ENCODE results near the gene E2F4. TPM values are rescaled to one million over a fixed set of nuclear protein-coding genes. Genes with fewer than 3 reads are reported as not detected.

The E2F4 gene
- total and polyA plus RNA-seq, 2 experiments from 2014 or later = 67.0 to 135 TPM

DNA sequence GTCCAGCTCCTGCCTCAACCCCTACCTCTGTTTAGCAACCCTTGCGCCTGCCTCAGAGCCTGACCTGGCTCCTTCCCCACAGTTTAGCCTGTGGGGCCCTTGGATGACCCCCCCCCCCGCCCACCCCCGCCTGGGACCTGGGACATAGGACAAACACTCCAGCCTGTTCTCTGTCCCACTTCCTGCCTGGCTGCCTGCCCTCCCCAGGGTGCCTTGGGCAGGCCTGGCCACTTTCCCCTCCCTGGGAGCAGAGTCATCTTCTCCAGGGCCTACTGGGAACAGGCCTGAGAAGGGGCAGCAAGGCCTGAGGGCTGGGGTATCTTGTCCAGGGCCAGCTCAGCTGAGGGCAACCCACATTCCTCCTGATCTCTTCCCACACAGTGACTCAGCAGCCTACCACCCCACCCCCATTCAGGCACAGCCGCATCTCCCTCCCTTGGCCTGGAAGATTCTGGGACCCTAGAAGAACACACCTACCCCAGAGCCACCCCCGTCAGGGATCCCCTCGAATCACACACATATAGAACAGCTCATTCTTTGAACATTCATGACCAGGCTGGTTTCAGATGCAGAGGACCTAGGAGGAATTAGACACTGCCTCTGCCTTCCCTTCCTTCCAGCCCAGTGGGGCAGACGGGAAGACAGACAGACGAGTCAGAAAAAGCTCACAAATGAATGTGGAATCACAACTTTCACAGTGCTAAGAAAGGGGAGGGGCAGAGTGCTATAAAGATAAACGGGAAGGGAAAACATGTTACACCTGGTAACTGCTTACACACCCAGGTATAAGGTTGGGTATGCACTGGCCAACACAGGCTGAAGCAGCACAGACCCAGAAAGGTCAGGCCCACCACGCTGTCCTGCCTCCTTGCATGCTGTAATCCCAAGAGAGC, 49.3 kb downstream of the E2F4 start (continued):
- TF ChIP-seq, protein P1, sequence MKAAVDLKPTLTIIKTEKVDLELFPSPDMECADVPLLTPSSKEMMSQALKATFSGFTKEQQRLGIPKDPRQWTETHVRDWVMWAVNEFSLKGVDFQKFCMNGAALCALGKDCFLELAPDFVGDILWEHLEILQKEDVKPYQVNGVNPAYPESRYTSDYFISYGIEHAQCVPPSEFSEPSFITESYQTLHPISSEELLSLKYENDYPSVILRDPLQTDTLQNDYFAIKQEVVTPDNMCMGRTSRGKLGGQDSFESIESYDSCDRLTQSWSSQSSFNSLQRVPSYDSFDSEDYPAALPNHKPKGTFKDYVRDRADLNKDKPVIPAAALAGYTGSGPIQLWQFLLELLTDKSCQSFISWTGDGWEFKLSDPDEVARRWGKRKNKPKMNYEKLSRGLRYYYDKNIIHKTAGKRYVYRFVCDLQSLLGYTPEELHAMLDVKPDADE (IDR thresholded peaks at IDR 0.05) = no peak
- TF ChIP-seq NANOG (IDR thresholded peaks at IDR 0.05; ENCODE audit: borderline replicate concordance) = no peak

DNA sequence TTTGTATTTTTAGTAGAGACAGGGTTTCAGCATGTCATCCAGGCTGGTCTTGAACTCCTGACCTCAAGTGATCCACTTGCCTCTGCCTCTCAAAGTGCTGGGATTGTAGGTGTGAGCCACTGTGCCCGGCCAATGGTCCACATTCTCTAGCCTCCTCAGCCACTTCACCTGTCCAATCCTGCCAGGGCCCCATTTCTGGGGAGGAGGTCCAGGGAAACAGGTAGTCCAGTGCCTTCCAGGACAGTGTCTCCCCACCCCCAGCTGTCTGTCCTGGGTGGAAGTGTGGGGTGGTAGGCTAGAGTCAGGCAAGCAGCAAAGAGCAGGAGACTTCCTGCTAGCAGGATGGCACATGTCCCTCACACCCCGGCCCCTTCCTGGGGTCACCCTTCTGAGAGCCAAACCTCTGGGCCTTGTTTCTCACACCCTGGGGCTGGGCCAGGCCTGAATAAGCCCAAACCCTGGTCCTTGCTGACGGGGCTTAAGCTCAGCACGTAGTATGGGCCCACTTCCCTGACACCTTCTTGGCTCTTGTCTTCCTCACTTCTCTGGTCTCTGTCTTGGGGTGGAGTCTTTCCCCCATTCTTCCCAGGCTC, 50.3 kb downstream of the E2F4 start:
- no peak overlapping the region for H3K4me2 ChIP-seq
- no peak overlapping the region for H3K27ac ChIP-seq (ENCODE audit: low read depth)
- DNase-seq (ENCODE audit: low spot score) (no peak), ATAC-seq (no peak)
- peaks cover 28% of the 10 kb centered on the region for H3K36me3 Mint-ChIP-seq (ENCODE audit: low read depth)
- no peak overlapping the region; the same call in 2 of the 3 replicates for H3K4me3 Mint-ChIP-seq
- peaks cover 15% of the 10 kb centered on the region; the same call in 1 of the 2 replicates for H3F3A ChIP-seq (replicated peaks; ENCODE audit: low read depth)
- H3K27me3 Mint-ChIP-seq (ENCODE audit: insufficient read depth, low read depth, poor library complexity) = peaks cover 12% of the 10 kb centered on the region
- no peak for TF ChIP-seq ZNF462 (CRISPR knock-in tag; IDR thresholded peaks at IDR 0.05)
- TF ChIP-seq ZNF331 (CRISPR knock-in tag; IDR thresholded peaks at IDR 0.05; ENCODE audit: low read depth) = no peak
- TF ChIP-seq, protein P2, sequence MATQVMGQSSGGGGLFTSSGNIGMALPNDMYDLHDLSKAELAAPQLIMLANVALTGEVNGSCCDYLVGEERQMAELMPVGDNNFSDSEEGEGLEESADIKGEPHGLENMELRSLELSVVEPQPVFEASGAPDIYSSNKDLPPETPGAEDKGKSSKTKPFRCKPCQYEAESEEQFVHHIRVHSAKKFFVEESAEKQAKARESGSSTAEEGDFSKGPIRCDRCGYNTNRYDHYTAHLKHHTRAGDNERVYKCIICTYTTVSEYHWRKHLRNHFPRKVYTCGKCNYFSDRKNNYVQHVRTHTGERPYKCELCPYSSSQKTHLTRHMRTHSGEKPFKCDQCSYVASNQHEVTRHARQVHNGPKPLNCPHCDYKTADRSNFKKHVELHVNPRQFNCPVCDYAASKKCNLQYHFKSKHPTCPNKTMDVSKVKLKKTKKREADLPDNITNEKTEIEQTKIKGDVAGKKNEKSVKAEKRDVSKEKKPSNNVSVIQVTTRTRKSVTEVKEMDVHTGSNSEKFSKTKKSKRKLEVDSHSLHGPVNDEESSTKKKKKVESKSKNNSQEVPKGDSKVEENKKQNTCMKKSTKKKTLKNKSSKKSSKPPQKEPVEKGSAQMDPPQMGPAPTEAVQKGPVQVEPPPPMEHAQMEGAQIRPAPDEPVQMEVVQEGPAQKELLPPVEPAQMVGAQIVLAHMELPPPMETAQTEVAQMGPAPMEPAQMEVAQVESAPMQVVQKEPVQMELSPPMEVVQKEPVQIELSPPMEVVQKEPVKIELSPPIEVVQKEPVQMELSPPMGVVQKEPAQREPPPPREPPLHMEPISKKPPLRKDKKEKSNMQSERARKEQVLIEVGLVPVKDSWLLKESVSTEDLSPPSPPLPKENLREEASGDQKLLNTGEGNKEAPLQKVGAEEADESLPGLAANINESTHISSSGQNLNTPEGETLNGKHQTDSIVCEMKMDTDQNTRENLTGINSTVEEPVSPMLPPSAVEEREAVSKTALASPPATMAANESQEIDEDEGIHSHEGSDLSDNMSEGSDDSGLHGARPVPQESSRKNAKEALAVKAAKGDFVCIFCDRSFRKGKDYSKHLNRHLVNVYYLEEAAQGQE (IDR thresholded peaks at IDR 0.05; ENCODE audit: unreplicated experiment) = no peak
- no peak for TF ChIP-seq CREB1 (CRISPR knock-in tag; IDR thresholded peaks at IDR 0.05; ENCODE audit: low read depth)
- no peak for TF ChIP-seq ZNF114 (CRISPR knock-in tag; IDR thresholded peaks at IDR 0.05)
- no peak for TF ChIP-seq CTCF (conservative IDR thresholded peaks at IDR 0.05; ENCODE audit: low read depth in 2 of 2)
- no peak for TF ChIP-seq EZH2phosphoT487 (IDR thresholded peaks at IDR 0.05; ENCODE audit: unreplicated experiment)
- H3K27ac Mint-ChIP-seq = no peak overlapping the region; the same call in 1 of the 2 replicates
- no peaks in the 10 kb centered on the region for H3K36me3 ChIP-seq (ENCODE audit: insufficient read depth)
- no peaks in the 10 kb centered on the region; the same call in 1 of the 2 replicates for H4K20me1 ChIP-seq (replicated peaks; ENCODE audit: insufficient read depth)
- H3K4me1 Mint-ChIP-seq = peaks cover 41% of the 10 kb centered on the region
- H3K9me2 ChIP-seq (ENCODE audit: insufficient read depth) = no peaks in the 10 kb centered on the region
- H3K4me1 ChIP-seq (ENCODE audit: insufficient read depth) = peaks cover 22% of the 10 kb centered on the region
- H2AFZ ChIP-seq = no peak overlapping the region
- no peaks in the 10 kb centered on the region; the same call in 2 of the 3 replicates for H3K9me3 Mint-ChIP-seq
- H3K79me2 ChIP-seq (replicated peaks; ENCODE audit: insufficient read depth) = peaks cover 36% of the 10 kb centered on the region
- no peak overlapping the region for H3K4me3 ChIP-seq
- no peaks in the 10 kb centered on the region for H3K27me3 ChIP-seq (ENCODE audit: insufficient read depth)
